ENCODE measurements around the gene CD300E. TPM values are rescaled to one million over a fixed set of nuclear protein-coding genes. Genes with fewer than 3 reads are reported as not detected.

The CD300E gene
- total and polyA plus RNA-seq, 2 of the 13 experiments (the other 11 are each of a cell fraction or from before 2014, with no cell fraction given) = not detected

GRCh38 chr17:74671031-74671771, 47.7 kb upstream of the CD300E start (continued):
- TF ChIP-seq HNF1A (IDR thresholded peaks at IDR 0.05; ENCODE audit: low read depth) = no peak
- peak; percentile 89 for TF ChIP-seq HNF1A (CRISPR knock-in tag; IDR thresholded peaks at IDR 0.05; ENCODE audit: borderline replicate concordance)
- peak; percentile 98 for TF ChIP-seq E2F5 (CRISPR knock-in tag; conservative IDR thresholded peaks at IDR 0.05)
- peak; percentile 89 for TF ChIP-seq DMAP1 (CRISPR knock-in tag; IDR thresholded peaks at IDR 0.05)
- TF ChIP-seq AGO1 (IDR thresholded peaks at IDR 0.05; ENCODE audit: low read depth, low read length, poor library complexity, severe bottlenecking) = peak; percentile 54
- no peak for TF ChIP-seq CREM (IDR thresholded peaks at IDR 0.05)
- peak; percentile 72 for TF ChIP-seq CREM (CRISPR knock-in tag; IDR thresholded peaks at IDR 0.05)
- peak; percentile 99 for TF ChIP-seq ZBTB7A (CRISPR knock-in tag; IDR thresholded peaks at IDR 0.05)
- peak; percentile 76 for TF ChIP-seq RBM39 (IDR thresholded peaks at IDR 0.05; ENCODE audit: low read depth, low read length, poor library complexity, severe bottlenecking)
- TF ChIP-seq RELA (CRISPR knock-in tag; IDR thresholded peaks at IDR 0.05) = peak; percentile 99
- peak; percentile 100 for TF ChIP-seq LBX2 (CRISPR knock-in tag; IDR thresholded peaks at IDR 0.05; ENCODE audit: borderline replicate concordance)
- TF ChIP-seq MEIS2 (CRISPR knock-in tag; IDR thresholded peaks at IDR 0.05) = peak; percentile 100
- peak; percentile 93 for TF ChIP-seq ZNF496 (CRISPR knock-in tag; IDR thresholded peaks at IDR 0.05; ENCODE audit: insufficient replicate concordance)
- TF ChIP-seq TOPORS (CRISPR knock-in tag; IDR thresholded peaks at IDR 0.05) = peak; percentile 100
- peak; percentile 86 for TF ChIP-seq BRD4 (CRISPR knock-in tag; IDR thresholded peaks at IDR 0.05)
- TF ChIP-seq ZFX (CRISPR knock-in tag; IDR thresholded peaks at IDR 0.05; ENCODE audit: low read depth) = peak; percentile 73
- TF ChIP-seq TP53 (CRISPR knock-in tag; conservative IDR thresholded peaks at IDR 0.05) = peak; percentile 98
- no peak for TF ChIP-seq RBFOX2 (IDR thresholded peaks at IDR 0.05; ENCODE audit: low read depth, low read length)
- TF ChIP-seq SAFB2 (CRISPR knock-in tag; IDR thresholded peaks at IDR 0.05; ENCODE audit: borderline replicate concordance, low read depth) = peak; percentile 100
- peak; percentile 97 for TF ChIP-seq ZNF562 (CRISPR knock-in tag; IDR thresholded peaks at IDR 0.05; ENCODE audit: borderline replicate concordance)
- no peak for TF ChIP-seq PRPF4 (IDR thresholded peaks at IDR 0.05; ENCODE audit: low read depth, low read length, poor library complexity, severe bottlenecking)
- peak; percentile 100 for TF ChIP-seq NKX3-1 (CRISPR knock-in tag; IDR thresholded peaks at IDR 0.05)
- peak; percentile 100 for TF ChIP-seq ZSCAN30 (CRISPR knock-in tag; IDR thresholded peaks at IDR 0.05)
- peak; percentile 100 for TF ChIP-seq ZNF350 (CRISPR knock-in tag; IDR thresholded peaks at IDR 0.05; ENCODE audit: borderline replicate concordance, low read depth)
- peak; percentile 96 for TF ChIP-seq ZMYM2 (CRISPR knock-in tag; IDR thresholded peaks at IDR 0.05)
- TF ChIP-seq CEBPG (CRISPR knock-in tag; IDR thresholded peaks at IDR 0.05) = peak; percentile 68

All from HepG2 (cell line).